Measurements from ENCODE around the gene TMC2.
"Not testable (repeated sequence)": the region's sequence is repeated elsewhere in the genome, so short reads cannot be mapped to it uniquely, and the experiment has no call there.

Gene TMC2

GRCh38 chr20:2673453-2673852 lies 137.1 kb downstream of the TMC2 start:
- no peak for DNase-seq

GRCh38 chr20:2680046-2680445 lies 143.7 kb downstream of the TMC2 start:
- DNase-seq: no peak

GRCh38 chr20:2682040-2682439 lies 145.7 kb downstream of the TMC2 start:
- DNase-seq: not testable (repeated sequence)

- not testable (repeated sequence) for DNase-seq
These were observed 148.4 kb downstream of the TMC2 start for GRCh38 chr20:2684817-2685216.

- no peak for DNase-seq
These were observed 151.1 kb downstream of the TMC2 start for GRCh38 chr20:2687514-2687913.

- peak; percentile 88 for DNase-seq
These were observed 151.7 kb downstream of the TMC2 start for GRCh38 chr20:2688041-2688591.

GRCh38 chr20:2690213-2690612 lies 153.8 kb downstream of the TMC2 start:
- no peak for DNase-seq

- DNase-seq: no peak
These were observed 154.3 kb downstream of the TMC2 start for GRCh38 chr20:2690718-2691117.

- no peak for DNase-seq
These were observed 154.8 kb downstream of the TMC2 start for GRCh38 chr20:2691127-2691526.
